Measurements from ENCODE around the gene RFK. TPM values are rescaled to one million over a fixed set of nuclear protein-coding genes. Genes with fewer than 3 reads are reported as not detected.

The RFK gene
- total RNA-seq, 1 experiment from 2014 or later: 434 TPM

DNA sequence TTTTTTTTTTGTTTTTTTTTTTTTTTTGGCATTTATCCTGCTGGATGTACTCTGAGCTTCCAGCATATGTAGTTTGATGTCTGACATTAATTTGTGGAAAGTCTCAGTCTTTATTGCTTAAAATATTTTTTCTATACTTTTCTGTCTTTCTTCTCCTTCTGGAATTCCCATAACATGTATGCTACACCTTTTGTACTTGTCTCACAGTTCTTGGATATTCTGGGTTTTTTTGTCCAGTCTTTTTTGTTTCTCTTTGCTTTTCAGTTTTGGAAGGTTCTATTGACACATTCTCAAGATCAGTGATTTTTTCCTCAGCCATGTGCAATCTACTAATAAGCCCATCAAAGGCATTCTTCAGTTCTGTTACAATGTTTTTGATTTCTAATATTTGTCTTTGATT, 19.4 kb upstream of the RFK start:
- DNase-seq (ENCODE audit: extremely low read depth, low read depth): no peak

DNA sequence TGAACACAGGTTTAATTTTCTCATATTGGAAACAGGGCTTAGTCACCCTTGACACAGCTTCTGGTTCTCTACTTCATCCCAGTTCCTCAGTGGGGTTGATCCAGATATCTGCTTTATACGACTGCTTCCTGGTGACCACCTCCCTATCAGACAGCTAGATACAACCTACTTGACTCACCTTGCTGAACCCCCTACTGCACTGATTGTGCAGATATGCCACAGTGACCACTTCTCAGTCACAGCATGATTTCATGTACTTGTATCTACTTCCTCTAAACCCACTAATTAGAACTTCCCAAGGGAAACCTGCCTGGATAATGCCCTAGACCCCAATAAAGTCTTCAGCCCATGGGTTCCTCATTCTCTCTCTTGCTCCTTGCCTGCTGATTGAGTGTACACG, 18.4 kb upstream of the RFK start:
- DNase-seq (ENCODE audit: extremely low read depth, low read depth): no peak

GRCh38 chr9:76405868-76406267, 11.6 kb upstream of the RFK start:
- DNase-seq (ENCODE audit: extremely low read depth, low read depth): no peak

- no peak for DNase-seq (ENCODE audit: extremely low read depth, low read depth)
Measured at GRCh38 chr9:76405340-76405739, 11.1 kb upstream of the RFK start.

DNA sequence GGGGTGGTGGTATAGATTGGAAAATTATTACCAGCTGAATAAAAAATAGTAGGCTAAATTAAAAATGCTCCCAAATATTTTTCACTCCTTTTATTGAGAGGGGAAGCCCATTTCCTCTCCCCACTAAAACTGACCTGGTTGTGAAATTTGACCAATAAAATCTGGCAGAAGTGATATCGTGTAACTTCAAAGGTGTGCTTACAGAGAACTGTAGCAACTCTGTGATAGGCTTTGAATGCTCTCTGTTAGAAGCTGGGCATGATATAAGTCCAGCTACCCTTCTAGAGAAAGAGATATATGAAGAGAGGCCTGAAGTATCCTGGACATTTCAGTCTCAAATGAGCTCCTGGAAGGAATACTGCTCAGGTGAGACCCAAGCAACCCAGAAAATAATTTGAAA, 10.2 kb upstream of the RFK start:
- no peak for DNase-seq (ENCODE audit: extremely low read depth, low read depth)

- peak; percentile 48 for DNase-seq (ENCODE audit: extremely low read depth, low read depth)
Measured at GRCh38 chr9:76403352-76403751, 9.1 kb upstream of the RFK start.

DNA sequence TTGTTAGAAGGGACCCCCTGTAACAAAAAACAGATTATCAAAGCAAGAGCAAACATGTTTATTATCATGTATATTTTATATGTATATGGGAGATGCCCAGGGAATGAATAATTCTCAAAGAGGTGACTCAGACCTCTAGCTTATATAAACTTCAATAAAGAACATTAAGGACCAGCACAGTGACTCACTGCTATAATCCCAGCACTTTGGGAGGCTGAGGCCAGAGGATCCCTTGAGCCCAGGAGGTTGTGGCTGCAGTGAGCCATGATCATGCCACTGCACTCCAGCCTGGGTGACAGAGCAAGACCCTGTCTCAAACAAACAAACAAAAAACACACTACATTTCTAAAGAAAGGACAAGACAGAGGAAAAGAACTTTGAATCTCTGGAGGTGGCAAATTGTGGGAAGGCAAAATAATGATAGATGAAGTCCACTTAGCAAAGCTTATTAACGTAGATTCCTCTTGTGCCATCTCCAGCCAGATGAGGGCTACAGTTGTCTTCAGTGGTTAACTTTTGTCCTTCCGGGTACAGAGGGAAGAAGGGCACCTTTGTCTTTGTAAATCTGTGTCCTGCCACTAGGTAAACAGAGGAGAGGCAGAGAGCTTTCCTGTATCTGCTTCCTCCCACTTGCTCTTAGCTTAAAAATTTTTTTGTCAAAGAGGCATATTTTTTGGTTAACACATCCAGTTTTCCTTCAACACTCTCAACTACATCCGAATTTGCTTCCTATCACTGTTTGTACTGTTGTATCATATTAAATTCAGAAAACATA, 7.5 kb upstream of the RFK start:
- DNase-seq (ENCODE audit: extremely low read depth, low read depth): no peak

DNA sequence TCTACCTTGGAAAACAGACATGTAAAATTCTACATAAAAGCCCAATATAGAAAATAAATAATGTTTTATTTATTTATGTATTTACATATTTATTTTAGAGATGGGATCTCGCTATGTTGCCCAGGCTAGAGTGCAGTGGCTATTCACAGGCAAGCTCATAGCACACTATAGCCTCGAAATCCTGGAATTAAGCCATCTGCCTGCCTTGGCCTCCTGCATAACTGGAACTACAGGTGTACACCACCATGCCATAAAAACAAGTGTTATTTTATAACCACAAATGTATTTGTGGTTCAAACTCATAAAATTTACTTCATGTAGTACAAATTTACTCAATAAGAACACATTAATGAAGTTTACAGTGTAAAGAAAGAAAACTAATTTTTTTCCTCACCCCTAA, 7.0 kb upstream of the RFK start:
- DNase-seq (ENCODE audit: extremely low read depth, low read depth): no peak

DNA sequence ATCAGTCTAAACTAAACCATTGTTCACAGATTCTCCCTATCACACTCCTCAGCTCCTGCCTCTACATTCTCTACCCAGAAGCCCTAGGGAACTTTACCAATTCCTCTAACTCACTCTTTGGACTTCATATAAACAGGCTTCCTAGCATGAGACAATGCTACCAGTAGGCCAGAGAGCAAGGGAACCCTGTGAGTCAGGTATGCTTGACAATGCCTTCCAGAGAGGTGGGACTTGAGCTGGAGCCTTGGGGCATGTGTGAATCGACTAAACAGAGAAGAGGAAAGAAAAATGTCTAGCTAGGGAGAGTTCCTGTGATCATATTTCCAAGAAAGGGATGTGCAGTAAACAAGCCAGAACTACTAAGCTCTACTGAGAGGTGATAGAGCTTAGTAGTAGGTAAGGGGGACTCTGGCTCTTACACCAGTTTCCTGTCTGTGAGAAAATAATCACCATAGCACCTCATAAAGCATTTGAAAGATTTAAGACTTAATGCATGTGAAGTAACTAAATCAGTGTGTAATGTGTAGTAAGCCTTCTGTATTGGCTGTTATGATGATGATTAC, 6.4 kb upstream of the RFK start:
- DNase-seq (ENCODE audit: extremely low read depth, low read depth): no peak

GRCh38 chr9:76399856-76400255, 5.6 kb upstream of the RFK start:
- DNase-seq (ENCODE audit: extremely low read depth, low read depth): no peak

DNA sequence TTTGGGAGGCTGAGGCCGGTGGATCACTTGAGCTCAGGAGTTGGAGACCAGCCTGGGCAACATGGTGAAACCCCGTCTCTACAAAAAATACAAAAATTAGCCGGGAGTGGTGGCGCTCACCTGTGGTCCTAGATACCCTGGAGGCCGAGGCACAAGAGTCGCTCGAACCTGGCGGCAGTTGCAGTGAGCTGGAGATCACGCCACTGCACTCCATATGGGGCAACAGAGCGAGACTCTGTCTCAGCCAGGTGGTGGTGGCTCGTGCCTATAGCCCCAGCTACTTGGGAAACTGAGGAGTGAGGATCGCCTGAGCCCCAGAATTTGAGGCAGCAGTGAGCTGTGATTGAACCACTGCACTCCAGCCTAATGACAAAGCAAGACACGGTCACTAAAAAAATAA, 2.4 kb upstream of the RFK start:
- no peak for DNase-seq (ENCODE audit: extremely low read depth, low read depth)

- DNase-seq (ENCODE audit: extremely low read depth, low read depth): no peak
Measured at GRCh38 chr9:76396144-76396543, 1.9 kb upstream of the RFK start.

GRCh38 chr9:76395381-76395780, 1.2 kb upstream of the RFK start:
- no peak for DNase-seq (ENCODE audit: extremely low read depth, low read depth)

DNA sequence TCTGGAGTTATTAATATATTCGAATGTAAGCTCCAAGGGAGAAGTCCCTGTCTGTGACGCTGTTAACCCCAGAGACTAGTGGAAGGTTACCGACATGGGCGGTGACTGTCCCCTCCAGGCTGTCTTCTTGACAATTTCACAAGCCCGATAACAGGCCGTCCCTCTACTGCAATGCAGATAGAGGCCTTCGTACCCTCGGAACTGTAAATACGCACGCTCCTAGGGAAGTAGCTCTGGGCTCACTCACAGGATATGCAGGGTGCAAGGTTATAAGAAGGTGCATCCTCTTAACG, 680 bp upstream of the RFK start:
- DNase-seq (ENCODE audit: extremely low read depth, low read depth): peak; percentile 59

DNA sequence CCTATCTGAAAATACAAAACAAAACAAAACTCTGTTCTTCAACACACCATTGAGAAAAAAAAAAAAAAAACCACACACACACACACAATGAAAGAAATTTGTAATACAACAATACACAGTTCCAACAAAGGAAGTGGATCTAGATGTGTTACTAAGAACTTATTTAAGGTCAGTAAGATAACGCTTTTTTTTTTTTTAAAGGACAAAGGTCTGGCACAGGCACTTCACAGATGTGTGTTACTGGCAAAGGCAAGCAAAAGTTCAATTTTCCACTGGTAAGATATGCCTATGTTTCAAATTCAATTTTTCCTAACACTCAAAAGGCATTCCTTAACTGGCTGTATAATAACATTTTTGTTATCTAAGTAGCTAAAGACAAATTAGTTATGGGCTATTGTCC, 3.6 kb downstream of the RFK start:
- no peak for DNase-seq (ENCODE audit: extremely low read depth, low read depth)

GRCh38 chr9:76379494-76379893, 14.7 kb downstream of the RFK start:
- peak; percentile 80 for DNase-seq (ENCODE audit: extremely low read depth, low read depth)

GRCh38 chr9:76378367-76379073, 15.7 kb downstream of the RFK start:
- DNase-seq (ENCODE audit: extremely low read depth, low read depth): no peak

- DNase-seq (ENCODE audit: extremely low read depth, low read depth): no peak
Measured at GRCh38 chr9:76377791-76378190, 16.4 kb downstream of the RFK start.

- DNase-seq (ENCODE audit: extremely low read depth, low read depth): peak; percentile 100
Measured at GRCh38 chr9:76374783-76375559, 19.3 kb downstream of the RFK start.

DNA sequence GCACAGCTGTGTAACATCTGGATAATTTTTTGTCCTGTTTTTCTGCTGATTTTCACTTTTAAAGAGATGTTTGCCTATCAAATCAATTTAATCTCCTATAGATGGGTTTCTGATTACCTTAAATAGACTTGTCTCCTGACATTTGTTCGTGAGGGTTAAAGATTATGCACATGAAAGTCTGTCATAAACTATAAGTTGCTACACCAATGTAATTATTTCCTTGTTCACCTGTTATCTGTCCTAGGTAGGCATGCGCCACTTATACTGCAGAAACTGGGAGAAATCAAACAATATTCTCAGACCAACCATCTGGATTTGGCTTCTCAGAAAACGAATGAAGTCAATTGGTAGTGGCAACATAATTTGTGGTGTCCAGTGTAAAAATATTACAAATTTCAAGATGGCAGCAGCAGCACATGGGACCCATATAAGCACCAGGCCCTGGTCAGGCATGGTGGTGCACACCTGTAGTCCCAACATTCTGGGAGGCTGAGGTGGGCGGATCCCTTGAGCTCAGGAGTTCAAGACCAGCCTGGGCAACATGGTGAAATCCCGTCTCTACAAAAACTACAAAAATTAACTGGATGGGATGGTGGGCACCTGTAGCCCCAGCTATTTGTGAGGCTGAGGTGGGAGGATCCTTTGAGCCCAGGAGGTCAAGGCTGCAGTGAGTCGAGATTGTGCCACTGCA, 20.3 kb downstream of the RFK start:
- DNase-seq (ENCODE audit: extremely low read depth, low read depth): no peak
